OCI-LY3 (cell line): Measurements from ENCODE around the gene MBNL1.

Experiments used
- H2AFZ ChIP-seq: fragments of 200-600, 300-600 bp; shearing (Covaris generic); 2 replicates; pipeline ENCODE4 v1.6.0; 2014; ENCODE audit warnings: antibody characterized with exemption, low read depth, low read length
- H3K27ac ChIP-seq: fragments of 200-600, 300-600 bp; sonication (generic); 2 replicates; pipeline ENCODE4 v1.5.1; 2014; ENCODE audit warnings: mild to moderate bottlenecking, low read length, moderate library complexity, mixed read lengths
- H3K27me3 ChIP-seq: fragments of 200-600, 300-600 bp; sonication (generic); 2 replicates; pipeline ENCODE4 v1.6.1; 2014; ENCODE audit warnings: low read depth, low read length, mixed read lengths
- H3K36me3 ChIP-seq: fragments of 200-600, 300-600 bp; sonication (generic); replicated peaks from 2 replicates; pipeline ENCODE3; 2014; ENCODE audit warnings: low read depth, low read length, mixed read lengths
- H3K4me1 ChIP-seq: fragments of 300-600, 200-600 bp; sonication (generic); 2 replicates; pipeline ENCODE4 v1.6.1; 2014; ENCODE audit warnings: low read length, mixed read lengths
- H3K4me2 ChIP-seq: fragments of 200-600, 300-600 bp; sonication (generic); 2 replicates; pipeline ENCODE4 v1.6.1; 2014; ENCODE audit warnings: low read length, mixed read lengths
- H3K4me3 ChIP-seq: fragments of 300-600, 200-600 bp; sonication (generic); 2 replicates; pipeline ENCODE4 v1.5.1; 2014; ENCODE audit warnings: antibody characterized with exemption, mild to moderate bottlenecking, low read length, moderate library complexity
- H3K79me2 ChIP-seq: fragments of 300-600, 200-600 bp; shearing (Covaris generic); 2 replicates; pipeline ENCODE4 v1.6.1; 2014; ENCODE audit warnings: mild to moderate bottlenecking, low read length, mixed read lengths
- H3K9ac ChIP-seq: fragments of 300-600, 200-600 bp; shearing (Covaris generic); 2 replicates; pipeline ENCODE4 v1.6.0; 2014; ENCODE audit warnings: mild to moderate bottlenecking, low read length, moderate library complexity
- H3K9me3 ChIP-seq: fragments of 200-600, 300-600 bp; shearing (Covaris generic); 2 replicates; pipeline ENCODE4 v1.6.1; 2014; ENCODE audit warnings: low read length, mixed read lengths; ENCODE audit not compliant: insufficient read depth
- H4K20me1 ChIP-seq: fragments of 200-600, 300-600 bp; sonication (generic); 2 replicates; pipeline ENCODE4 v1.6.1; 2016; ENCODE audit warnings: low read length, mixed read lengths; ENCODE audit not compliant: insufficient read depth
- EZH2phosphoT487 ChIP-seq: fragments of 200-600 bp; shearing (Covaris generic); IDR thresholded peaks from 2 replicates; pipeline ENCODE4 v1.6.1; 2018; ENCODE audit warnings: antibody characterized with exemption, mixed run types, low read depth
- TF ChIP-seq, protein P1 (sequence below): fragments of 200-600, 300-600 bp; sonication (generic); IDR thresholded peaks from 2 replicates; pipeline ENCODE4 v1.5.1; 2014; ENCODE audit warnings: antibody characterized with exemption, low read length, low read depth

Gene MBNL1

DNA sequence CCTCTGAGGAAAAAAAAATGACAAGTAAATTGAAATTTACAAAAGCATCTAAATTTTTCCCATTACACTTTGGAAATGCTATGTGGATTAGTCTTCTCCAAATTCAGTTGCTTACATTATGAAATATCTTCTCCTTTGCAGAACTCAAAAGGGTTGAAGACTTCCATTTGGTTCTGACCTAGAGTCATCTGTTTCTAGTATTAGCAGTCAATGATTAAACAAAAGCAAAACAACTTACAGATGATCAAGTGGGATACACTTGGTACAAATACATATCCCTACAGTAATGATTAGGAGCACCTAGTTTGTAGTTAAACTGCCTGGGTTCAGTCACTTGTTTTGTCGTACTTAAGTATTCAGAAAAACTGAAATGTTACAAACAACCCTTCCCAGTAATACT lies 136.2 kb downstream of the MBNL1 start:
- no peak overlapping the region for H3K4me3 ChIP-seq
- no peak overlapping the region for H3K9ac ChIP-seq
- no peak overlapping the region for H2AFZ ChIP-seq
- H3K4me2 ChIP-seq: no peak overlapping the region
- no peak overlapping the region for H3K27ac ChIP-seq
- peaks cover 82% of the 10 kb centered on the region for H4K20me1 ChIP-seq
- H3K9me3 ChIP-seq: no peaks in the 10 kb centered on the region
- peaks cover 94% of the 10 kb centered on the region for H3K79me2 ChIP-seq
- H3K36me3 ChIP-seq: peaks cover 5% of the 10 kb centered on the region
- TF ChIP-seq, protein P1, sequence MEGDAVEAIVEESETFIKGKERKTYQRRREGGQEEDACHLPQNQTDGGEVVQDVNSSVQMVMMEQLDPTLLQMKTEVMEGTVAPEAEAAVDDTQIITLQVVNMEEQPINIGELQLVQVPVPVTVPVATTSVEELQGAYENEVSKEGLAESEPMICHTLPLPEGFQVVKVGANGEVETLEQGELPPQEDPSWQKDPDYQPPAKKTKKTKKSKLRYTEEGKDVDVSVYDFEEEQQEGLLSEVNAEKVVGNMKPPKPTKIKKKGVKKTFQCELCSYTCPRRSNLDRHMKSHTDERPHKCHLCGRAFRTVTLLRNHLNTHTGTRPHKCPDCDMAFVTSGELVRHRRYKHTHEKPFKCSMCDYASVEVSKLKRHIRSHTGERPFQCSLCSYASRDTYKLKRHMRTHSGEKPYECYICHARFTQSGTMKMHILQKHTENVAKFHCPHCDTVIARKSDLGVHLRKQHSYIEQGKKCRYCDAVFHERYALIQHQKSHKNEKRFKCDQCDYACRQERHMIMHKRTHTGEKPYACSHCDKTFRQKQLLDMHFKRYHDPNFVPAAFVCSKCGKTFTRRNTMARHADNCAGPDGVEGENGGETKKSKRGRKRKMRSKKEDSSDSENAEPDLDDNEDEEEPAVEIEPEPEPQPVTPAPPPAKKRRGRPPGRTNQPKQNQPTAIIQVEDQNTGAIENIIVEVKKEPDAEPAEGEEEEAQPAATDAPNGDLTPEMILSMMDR: no peak
- TF ChIP-seq EZH2phosphoT487: no peak
- peaks cover 17% of the 10 kb centered on the region for H3K4me1 ChIP-seq
- no peaks in the 10 kb centered on the region for H3K27me3 ChIP-seq

DNA sequence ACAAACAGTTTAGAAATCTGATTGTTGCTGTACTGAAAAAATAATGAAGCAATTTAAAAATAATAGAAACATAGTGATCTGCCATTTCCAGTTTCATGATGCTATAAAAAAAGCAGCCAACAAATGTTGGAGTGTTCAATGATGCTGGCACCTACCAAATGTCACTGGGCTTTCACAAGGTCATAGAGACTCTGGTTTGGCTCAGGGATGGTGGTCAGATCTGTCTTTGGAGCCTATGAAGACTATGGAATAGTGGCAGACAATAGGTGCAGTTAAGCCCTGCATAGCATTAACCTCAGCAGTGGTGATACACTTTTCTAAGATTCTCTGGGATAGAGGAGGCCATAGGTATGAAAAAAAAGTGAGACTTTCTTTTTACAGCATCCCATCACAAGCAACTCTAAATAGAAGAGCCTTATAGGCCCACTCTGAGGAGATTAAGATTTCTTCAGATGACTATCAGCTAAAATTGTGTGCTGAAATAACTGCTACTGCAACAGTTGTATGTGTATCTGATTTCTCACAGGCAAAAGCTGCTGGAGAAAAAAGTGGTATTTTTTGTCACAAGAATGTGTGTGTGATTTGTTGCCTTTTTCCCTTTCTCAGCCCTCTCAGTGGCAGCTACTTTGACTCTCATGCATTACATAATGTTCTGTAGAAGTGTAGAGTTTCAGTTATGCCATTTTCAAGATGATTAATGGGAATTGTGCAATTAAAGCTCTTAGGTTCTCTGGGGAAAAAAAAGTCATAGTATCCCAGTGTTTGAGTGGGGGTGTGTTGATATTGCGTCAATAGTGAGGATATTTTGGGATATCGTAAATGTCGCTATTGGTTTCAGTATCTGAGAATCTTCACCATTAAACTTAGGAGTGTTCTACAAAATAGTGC lies 137.4 kb downstream of the MBNL1 start:
- peaks cover 79% of the 10 kb centered on the region for H4K20me1 ChIP-seq
- H3K79me2 ChIP-seq: peaks cover 94% of the 10 kb centered on the region
- H3K4me1 ChIP-seq: peaks cover 14% of the 10 kb centered on the region
- H3K9ac ChIP-seq: no peak overlapping the region
- H3K4me2 ChIP-seq: no peak overlapping the region
- no peak overlapping the region for H3K27ac ChIP-seq
- no peak overlapping the region for H2AFZ ChIP-seq
- no peak for TF ChIP-seq EZH2phosphoT487
- TF ChIP-seq, protein P1: no peak
- H3K36me3 ChIP-seq: peaks cover 5% of the 10 kb centered on the region
- H3K4me3 ChIP-seq: no peak overlapping the region
- H3K9me3 ChIP-seq: no peaks in the 10 kb centered on the region
- H3K27me3 ChIP-seq: no peaks in the 10 kb centered on the region

DNA sequence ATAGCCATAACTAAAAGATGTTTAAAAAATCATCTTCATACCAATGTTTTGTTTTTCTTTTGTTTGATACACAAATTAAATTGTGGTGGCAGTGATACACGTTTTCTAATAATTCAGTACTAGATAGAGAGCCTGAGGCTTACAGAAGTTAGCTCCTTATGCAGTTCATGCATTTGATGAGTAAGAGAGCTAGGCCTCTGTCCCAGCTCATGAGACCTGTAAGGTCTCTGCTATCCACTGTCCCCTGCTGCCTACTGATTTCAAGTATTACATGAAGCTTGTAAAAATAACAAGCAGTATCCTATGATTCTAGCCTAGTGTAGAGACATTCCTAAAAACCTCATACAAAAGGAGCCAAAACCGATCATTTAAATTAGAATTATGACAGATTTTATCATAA lies 144.5 kb downstream of the MBNL1 start:
- no peak overlapping the region for H3K4me2 ChIP-seq
- no peak overlapping the region for H2AFZ ChIP-seq
- H4K20me1 ChIP-seq: peaks cover 59% of the 10 kb centered on the region
- TF ChIP-seq EZH2phosphoT487: no peak
- TF ChIP-seq, protein P1: no peak
- no peak overlapping the region for H3K9ac ChIP-seq
- H3K4me1 ChIP-seq: no peaks in the 10 kb centered on the region
- H3K4me3 ChIP-seq: no peak overlapping the region
- no peaks in the 10 kb centered on the region for H3K27me3 ChIP-seq
- peaks cover 81% of the 10 kb centered on the region for H3K79me2 ChIP-seq
- H3K36me3 ChIP-seq: peaks cover 33% of the 10 kb centered on the region
- no peak overlapping the region for H3K27ac ChIP-seq
- H3K9me3 ChIP-seq: no peaks in the 10 kb centered on the region

DNA sequence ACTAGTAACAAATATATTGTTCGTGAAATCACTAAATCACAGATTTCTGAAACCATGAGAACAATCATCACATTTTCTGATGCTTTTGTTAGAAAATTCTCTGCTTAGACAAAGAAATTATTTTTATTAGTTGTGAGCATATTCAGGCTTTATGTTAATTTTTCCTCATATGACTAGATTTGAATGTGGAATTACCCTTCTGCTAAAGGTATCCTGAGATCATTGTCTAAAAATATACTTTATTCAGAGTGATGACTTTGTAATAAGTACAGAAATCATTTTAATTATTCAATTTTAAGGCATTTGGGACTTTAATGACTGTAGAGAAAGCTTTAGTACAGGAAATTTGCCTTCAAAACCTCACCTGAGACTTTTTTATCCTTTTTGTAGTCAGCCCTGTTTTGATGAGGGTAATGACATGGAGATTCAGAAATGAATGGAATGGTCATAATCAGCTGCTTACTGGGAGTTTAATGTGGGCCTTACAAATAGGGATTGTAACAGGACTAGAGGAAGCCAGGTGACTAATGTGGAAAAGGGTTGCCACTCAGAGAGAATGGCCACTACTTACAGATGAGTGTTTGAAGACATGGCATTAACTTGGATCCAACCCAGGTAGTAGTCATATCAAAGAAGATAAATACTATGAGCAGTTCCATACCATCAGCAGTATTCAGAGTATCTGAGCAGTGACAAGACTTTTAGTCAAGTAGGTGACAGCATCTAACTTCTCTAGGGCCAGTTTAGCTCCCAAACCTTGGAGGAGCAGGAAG lies 148.3 kb downstream of the MBNL1 start:
- Histone ChIP-seq H3K79me2 (peaks cover 48% of the 10 kb centered on the region), H3K9ac (no peak overlapping the region), H4K20me1 (peaks cover 32% of the 10 kb centered on the region), H3K27ac (no peak overlapping the region), H3K27me3 (no peaks in the 10 kb centered on the region), H3K36me3 (peaks cover 44% of the 10 kb centered on the region), H3K4me3 (no peak overlapping the region), H3K4me1 (no peaks in the 10 kb centered on the region), H3K4me2 (no peak overlapping the region), H2AFZ (no peak overlapping the region), H3K9me3 (no peaks in the 10 kb centered on the region)
- no peak for TF ChIP-seq EZH2phosphoT487
- TF ChIP-seq, protein P1: no peak
